ENCODE measurements around the gene NR2F6. TPM values are rescaled to one million over a fixed set of nuclear protein-coding genes. Genes with fewer than 3 reads are reported as not detected.

The NR2F6 gene
- total RNA-seq, 1 experiment from 2014 or later: 96.5 TPM

DNA sequence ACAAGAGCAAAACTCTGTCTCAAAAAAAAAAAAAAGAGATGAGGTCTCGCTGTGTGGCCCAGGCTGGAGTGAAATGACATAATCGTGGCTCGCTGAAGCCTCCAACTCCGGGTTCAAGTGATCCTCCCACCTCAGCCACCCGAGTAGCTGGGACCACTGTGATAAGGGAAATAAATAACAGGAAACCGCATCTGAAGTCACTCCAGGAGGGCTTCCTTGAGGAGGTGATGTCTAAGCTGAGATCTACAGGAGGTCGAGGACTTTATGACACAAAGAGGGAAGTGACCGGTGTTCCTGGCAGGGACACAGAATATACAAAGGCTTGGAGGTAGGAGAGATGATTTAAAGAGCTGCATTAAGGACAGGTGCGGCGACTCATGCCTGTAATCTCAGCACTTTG lies 8.9 kb upstream of the NR2F6 start:
- Histone ChIP-seq H3K36me3 (ENCODE audit: control insufficient read depth, insufficient read depth, low read length) (no peaks in the 10 kb centered on the region), H3K4me1 (peaks cover 13% of the 10 kb centered on the region), H3K4me3 (ENCODE audit: low read depth, low read length) (no peak overlapping the region), H3K9me3 (no peaks in the 10 kb centered on the region), H3K27me3 (replicated peaks; ENCODE audit: control insufficient read depth, insufficient read depth, low read length) (no peaks in the 10 kb centered on the region)
- DNase-seq: no peak
- intact Hi-C loops (cut with micrococcal nuclease; ENCODE audit: unreplicated experiment): no loop called here
- Mint-ChIP-seq H3K27me3 (ENCODE audit: insufficient read depth, unreplicated experiment) (no peaks in the 10 kb centered on the region), H3K4me3 (ENCODE audit: unreplicated experiment) (no peak overlapping the region), H3K36me3 (ENCODE audit: insufficient read depth, unreplicated experiment) (no peaks in the 10 kb centered on the region), H3K9me3 (ENCODE audit: unreplicated experiment) (no peaks in the 10 kb centered on the region), H3K27ac (ENCODE audit: unreplicated experiment) (no peak overlapping the region), H3K4me1 (ENCODE audit: low read depth, unreplicated experiment) (no peaks in the 10 kb centered on the region)
- TF ChIP-seq, protein P1, sequence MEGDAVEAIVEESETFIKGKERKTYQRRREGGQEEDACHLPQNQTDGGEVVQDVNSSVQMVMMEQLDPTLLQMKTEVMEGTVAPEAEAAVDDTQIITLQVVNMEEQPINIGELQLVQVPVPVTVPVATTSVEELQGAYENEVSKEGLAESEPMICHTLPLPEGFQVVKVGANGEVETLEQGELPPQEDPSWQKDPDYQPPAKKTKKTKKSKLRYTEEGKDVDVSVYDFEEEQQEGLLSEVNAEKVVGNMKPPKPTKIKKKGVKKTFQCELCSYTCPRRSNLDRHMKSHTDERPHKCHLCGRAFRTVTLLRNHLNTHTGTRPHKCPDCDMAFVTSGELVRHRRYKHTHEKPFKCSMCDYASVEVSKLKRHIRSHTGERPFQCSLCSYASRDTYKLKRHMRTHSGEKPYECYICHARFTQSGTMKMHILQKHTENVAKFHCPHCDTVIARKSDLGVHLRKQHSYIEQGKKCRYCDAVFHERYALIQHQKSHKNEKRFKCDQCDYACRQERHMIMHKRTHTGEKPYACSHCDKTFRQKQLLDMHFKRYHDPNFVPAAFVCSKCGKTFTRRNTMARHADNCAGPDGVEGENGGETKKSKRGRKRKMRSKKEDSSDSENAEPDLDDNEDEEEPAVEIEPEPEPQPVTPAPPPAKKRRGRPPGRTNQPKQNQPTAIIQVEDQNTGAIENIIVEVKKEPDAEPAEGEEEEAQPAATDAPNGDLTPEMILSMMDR (IDR thresholded peaks at IDR 0.05; ENCODE audit: insufficient read depth in 1 of 2, low read depth in 1 of 2, low read length in 1 of 2, severe bottlenecking in 1 of 2, unreplicated experiment in 1 of 2): no peak
- POLR2A ChIA-PET: interaction anchor here (1.4 kb wide), 1 partner anchor 39 kb away, joined by 6 read pairs; no protein-coding TSS in a partner anchor
- no TSS peak for BruUV-seq (replicated peaks)
- CTCF ChIA-PET: interaction anchor here (0.7 to 1.1 kb wide), 3 partner anchors 8 to 204 kb away, joined by 3 to 5 read pairs (median 3); no protein-coding TSS in a partner anchor

GRCh38 chr19:17249887-17250548 lies 4.3 kb upstream of the NR2F6 start:
- no peak overlapping the region for H3K4me3 ChIP-seq (ENCODE audit: low read depth, low read length)
- Mint-ChIP-seq H3K27me3 (ENCODE audit: insufficient read depth, unreplicated experiment) (no peaks in the 10 kb centered on the region), H3K4me3 (ENCODE audit: unreplicated experiment) (no peak overlapping the region), H3K36me3 (ENCODE audit: insufficient read depth, unreplicated experiment) (peaks cover 20% of the 10 kb centered on the region), H3K4me1 (ENCODE audit: low read depth, unreplicated experiment) (peaks cover 17% of the 10 kb centered on the region), H3K27ac (ENCODE audit: unreplicated experiment) (peak overlapping the region; percentile 92), H3K9me3 (ENCODE audit: unreplicated experiment) (no peaks in the 10 kb centered on the region)
- no peak for DNase-seq
- CTCF ChIA-PET: interaction anchor here (0.9 kb wide), 1 partner anchor 24 kb away, joined by 3 read pairs; the partner anchor contains the start of gene OCEL1
- TF ChIP-seq, protein P1 (IDR thresholded peaks at IDR 0.05; ENCODE audit: insufficient read depth in 1 of 2, low read depth in 1 of 2, low read length in 1 of 2, severe bottlenecking in 1 of 2, unreplicated experiment in 1 of 2): no peak
- no TSS peak for BruUV-seq (replicated peaks)
- POLR2A ChIA-PET: no interaction called here
- no peaks in the 10 kb centered on the region for H3K9me3 ChIP-seq
- no peaks in the 10 kb centered on the region for H3K27me3 ChIP-seq (replicated peaks; ENCODE audit: control insufficient read depth, insufficient read depth, low read length)
- H3K4me1 ChIP-seq: peaks cover 36% of the 10 kb centered on the region
- H3K36me3 ChIP-seq (ENCODE audit: control insufficient read depth, insufficient read depth, low read length): no peaks in the 10 kb centered on the region
- intact Hi-C loops (cut with micrococcal nuclease; ENCODE audit: unreplicated experiment): loop anchor here (5.0 kb wide), 1 partner anchor 32 kb away; the partner anchor contains the start of gene ANKLE1

- no peaks in the 10 kb centered on the region for H3K36me3 ChIP-seq (ENCODE audit: control insufficient read depth, insufficient read depth, low read length)
- H3K9me3 ChIP-seq: no peaks in the 10 kb centered on the region
- CTCF ChIA-PET: no interaction called here
- POLR2A ChIA-PET: interaction anchor here (1.7 kb wide), 1 partner anchor 19 kb away, joined by 4 read pairs; no protein-coding TSS in a partner anchor
- peaks cover 17% of the 10 kb centered on the region for H3K4me1 Mint-ChIP-seq (ENCODE audit: low read depth, unreplicated experiment)
- DNase-seq: peak; percentile 66 to 81
- peak overlapping the region; percentile 94 for H3K4me3 Mint-ChIP-seq (ENCODE audit: unreplicated experiment)
- H3K4me1 ChIP-seq: peaks cover 37% of the 10 kb centered on the region
- intact Hi-C loops (cut with micrococcal nuclease; ENCODE audit: unreplicated experiment): loop anchor here (5.0 kb wide), 1 partner anchor 34 kb away; the partner anchor contains the start of gene ANKLE1
- peak overlapping the region; percentile 92 for H3K27ac Mint-ChIP-seq (ENCODE audit: unreplicated experiment)
- H3K27me3 ChIP-seq (replicated peaks; ENCODE audit: control insufficient read depth, insufficient read depth, low read length): no peaks in the 10 kb centered on the region
- no peaks in the 10 kb centered on the region for H3K27me3 Mint-ChIP-seq (ENCODE audit: insufficient read depth, unreplicated experiment)
- H3K9me3 Mint-ChIP-seq (ENCODE audit: unreplicated experiment): no peaks in the 10 kb centered on the region
- TF ChIP-seq, protein P1 (IDR thresholded peaks at IDR 0.05; ENCODE audit: insufficient read depth in 1 of 2, low read depth in 1 of 2, low read length in 1 of 2, severe bottlenecking in 1 of 2, unreplicated experiment in 1 of 2): no peak
- H3K36me3 Mint-ChIP-seq (ENCODE audit: insufficient read depth, unreplicated experiment): peaks cover 33% of the 10 kb centered on the region
- no TSS peak for BruUV-seq (replicated peaks)
- H3K4me3 ChIP-seq (ENCODE audit: low read depth, low read length): no peak overlapping the region
Measured at GRCh38 chr19:17248011-17248776, 2.5 kb upstream of the NR2F6 start.
